B cell (primary cell): ENCODE results near the gene PITPNM3. TPM values are rescaled to one million over a fixed set of nuclear protein-coding genes. Genes with fewer than 3 reads are reported as not detected.
A peak's percentile ranks its signal among the peaks of the same experiment; 100 is the strongest.

ENCODE experiments used
- ATAC-seq: fragments of 200-7000 bp; cut with Tn5 transposase; one replicate; pipeline ENCODE4 v1.10.0; 2021; ENCODE audit warnings: low read depth, mild to moderate bottlenecking, moderate number of reproducible peaks, moderate library complexity
- CTCF ChIA-PET: fragments of 350-600 bp; sonication (Branson Sonifier 250); formaldehyde crosslinking; loops from one replicate; lab custom pipeline; 2021; ENCODE audit warnings: antibody characterized with exemption, inconsistent platforms; lab: Charles Lee
- POLR2A ChIA-PET: fragments of 350-600 bp; sonication (Branson Sonifier 250); formaldehyde crosslinking; loops from one replicate; lab custom pipeline; 2021; ENCODE audit warnings: antibody characterized with exemption; lab: Charles Lee
- DNase-seq: peaks from one replicate; pipeline ENCODE4 v3.0.0; 2013
- H2AFZ ChIP-seq: 2 replicates; pipeline ENCODE4 v1.6.1; 2012; ENCODE audit warnings: mild to moderate bottlenecking, low read depth, low read length; ENCODE audit not compliant: insufficient read depth, poor library complexity, severe bottlenecking
- H3K27ac ChIP-seq, 2 donors: 1 replicate in 1 of 2; 2 replicates in 1 of 2; pipeline ENCODE4 v1.5.1; 2012 to 2013; ENCODE audit warnings: low read length in 2 of 2, mild to moderate bottlenecking in 2 of 2, moderate library complexity in 1 of 2
- H3K27me3 ChIP-seq, 4 experiments: fragments of 200-600 bp in 1 of 4; sonication (generic) in 1 of 4; replicated peaks in 1 of 4; 1 replicate in 2 of 4; 2 replicates in 2 of 4; pipeline versions ENCODE4 v1.6.1 to v1.7.0; 2013 to 2016; ENCODE audit warnings: low read length in 3 of 4, mild to moderate bottlenecking in 2 of 4, mixed read lengths in 1 of 4, moderate library complexity in 1 of 4; ENCODE audit not compliant: insufficient read depth in 4 of 4, control insufficient read depth in 3 of 4; ENCODE audit errors: control extremely low read depth in 1 of 4
- H3K36me3 ChIP-seq, 2 experiments: replicated peaks in 1 of 2; 1 replicate in 1 of 2; 2 replicates in 1 of 2; pipeline versions ENCODE4 v1.6.1 to v1.7.1; 2013; ENCODE audit warnings: low read length in 1 of 2; ENCODE audit not compliant: insufficient read depth in 2 of 2, control insufficient read depth in 1 of 2; ENCODE audit errors: control extremely low read depth in 1 of 2, extremely low read depth in 1 of 2
- H3K4me1 ChIP-seq, 2 donors: fragments of 200-600 bp in 1 of 2; sonication (generic) in 1 of 2; 1 replicate in 1 of 2; 2 replicates in 1 of 2; pipeline versions ENCODE4 v1.5.1 to v1.6.1; 2013 to 2017; ENCODE audit warnings: low read length in 2 of 2; ENCODE audit not compliant: control insufficient read depth in 2 of 2, insufficient read depth in 2 of 2
- H3K4me2 ChIP-seq: replicated peaks from 2 replicates; pipeline ENCODE3; 2012; ENCODE audit warnings: mild to moderate bottlenecking, low read depth, low read length; ENCODE audit not compliant: poor library complexity, severe bottlenecking
- H3K4me3 ChIP-seq, 5 experiments: fragments of 200-600 bp in 1 of 5; sonication (generic) in 1 of 5; 1 replicate in 3 of 5; 2 replicates in 2 of 5; pipeline versions ENCODE4 v1.5.1 to v1.7.0; 2011 to 2016; ENCODE audit warnings: low read length in 4 of 5, mild to moderate bottlenecking in 4 of 5, low read depth in 2 of 5, control low read depth in 1 of 5, moderate library complexity in 1 of 5; ENCODE audit not compliant: insufficient read depth in 1 of 5; ENCODE audit errors: control extremely low read depth in 1 of 5, extremely low read depth in 1 of 5
- H3K79me2 ChIP-seq: fragments of 200-600 bp; sonication (generic); one replicate; pipeline ENCODE4 v1.6.0; 2016; ENCODE audit warnings: low read length; ENCODE audit not compliant: control insufficient read depth, insufficient read depth
- H3K9ac ChIP-seq: fragments of 200-600 bp; sonication (generic); 2 replicates; pipeline ENCODE4 v1.6.1; 2017; ENCODE audit warnings: mild to moderate bottlenecking, low read length, moderate library complexity
- H3K9me3 ChIP-seq, 3 donors: one replicate each; pipeline versions ENCODE4 v1.6.1 to v1.7.1; 2013; ENCODE audit warnings: low read length in 2 of 3; ENCODE audit not compliant: control insufficient read depth in 2 of 3, insufficient read depth in 1 of 3; ENCODE audit errors: control extremely low read depth in 1 of 3
- H4K20me1 ChIP-seq: 2 replicates; pipeline ENCODE4 v1.6.0; 2012; ENCODE audit warnings: mild to moderate bottlenecking, low read length; ENCODE audit not compliant: insufficient read depth, control insufficient read depth, poor library complexity, severe bottlenecking
- H3K27ac Mint-ChIP-seq: one replicate; pipeline ENCODE4 v1.8.0; 2021; ENCODE audit warnings: mixed read lengths
- H3K27me3 Mint-ChIP-seq: one replicate; pipeline ENCODE4 v1.8.0; 2021; ENCODE audit warnings: mixed read lengths
- H3K4me1 Mint-ChIP-seq: one replicate; pipeline ENCODE4 v1.8.0; 2021; ENCODE audit warnings: mixed read lengths
- H3K4me3 Mint-ChIP-seq: one replicate; pipeline ENCODE4 v1.8.0; 2021; ENCODE audit warnings: mixed read lengths
- H3K9me3 Mint-ChIP-seq: one replicate; pipeline ENCODE4 v1.8.0; 2022; ENCODE audit warnings: mixed read lengths; ENCODE audit not compliant: insufficient read depth
- CTCF ChIP-seq: fragments of 200-600 bp; IDR thresholded peaks from one replicate; pipeline ENCODE4 v1.8.0; 2022; ENCODE audit warnings: antibody characterized with exemption, mild to moderate bottlenecking
- EZH2 ChIP-seq: IDR thresholded peaks from 2 replicates; pipeline ENCODE4 v1.6.1; 2012; ENCODE audit warnings: borderline replicate concordance, low read depth, mild to moderate bottlenecking, moderate library complexity, low read length; ENCODE audit not compliant: insufficient read depth, poor library complexity, severe bottlenecking
- WGBS: methylation state at CpG from one replicate; pipeline ENCODE4 v1.1.5; 2013; ENCODE audit warnings: missing lambda C conversion rate; ENCODE audit not compliant: insufficient coverage; 5-methylcytosine and 5-hydroxymethylcytosine counted together
- intact Hi-C: fragments of 100-400 bp; cut with micrococcal nuclease; formaldehyde crosslinking; loops from one replicate; pipeline ENCODE4 v1.10.0; 2022
- polyA minus RNA-seq: library from RNA; depleted of rRNA, polyadenylated mRNA; stranded (reverse); fragments of >200 nt; gene quantifications from 2 replicates; pipeline ENCODE4 v1.2.3, GENCODE V29; 2012
- polyA plus RNA-seq: library from polyadenylated mRNA; depleted of rRNA; stranded (reverse); fragments of >200 nt; gene quantifications from 2 replicates; pipeline ENCODE4 v1.2.3, GENCODE V29; 2012
- total RNA-seq, 2 donors: library from RNA; stranded (reverse); fragments of 120-200 nt in 1 of 2; gene quantifications; 1 replicate in 1 of 2; 2 replicates in 1 of 2; pipeline versions ENCODE4 v1.2.3 to v1.2.4, GENCODE V29; 2013 to 2022

Gene PITPNM3
- total RNA-seq (0.49 and 0.51 TPM in 2 replicates), polyA plus RNA-seq (0.25 and 0.31 TPM in 2 replicates), polyA minus RNA-seq (0.43 and 1.0 TPM in 2 replicates)
- total RNA-seq (2013): 0.33 TPM

GRCh38 chr17:6556121-6557039 is at the start of gene PITPNM3:
Gene PITPNM3 (minus strand): TSS chr17:6556555. CDS start chr17:6556406, 149 bp downstream.
- H3K27me3 Mint-ChIP-seq: peaks cover 54% of the 10 kb centered on the region
- Histone ChIP-seq H3K9ac (peak within 1 kb of the TSS; percentile 66), H3K36me3 (no peaks in the 10 kb centered on the region), H3K27ac (no peak within 1 kb of the TSS), H3K4me1 (peaks cover 16 to 20% of the 10 kb centered on the region in 2 donors), H3K27me3 (peaks cover 0 to 42% (median 21%) of the 10 kb centered on the region in 4 experiments), H3K9me3 (peaks cover 0 to 6% (median 0%) of the 10 kb centered on the region in 3 donors), H4K20me1 (no peaks in the 10 kb centered on the region), H3K4me3 (peak within 1 kb of the TSS in 4 of 5 experiments; percentile 5 to 58 (median 44)), H3K79me2 (no peaks in the 10 kb centered on the region), H2AFZ (peak within 1 kb of the TSS; percentile 55), H3K4me2 (peak within 1 kb of the TSS; percentile 94)
- peaks cover 19% of the 10 kb centered on the region for H3K4me1 Mint-ChIP-seq
- no peaks in the 10 kb centered on the region for H3K9me3 Mint-ChIP-seq
- no peak within 1 kb of the TSS for H3K27ac Mint-ChIP-seq
- CTCF ChIA-PET: no interaction called here
- POLR2A ChIA-PET: no interaction called here
- 3% methylated on average over 118 of the region's 122 CpGs for WGBS
- DNase-seq (peak; percentile 18), ATAC-seq (no peak)
- H3K4me3 Mint-ChIP-seq: peak within 1 kb of the TSS; percentile 90
- TF ChIP-seq CTCF: no peak
- TF ChIP-seq EZH2: no peak
- intact Hi-C loops: no loop called here

GRCh38 chr17:6605142-6605541 is 48.8 kb upstream of the PITPNM3 start:
- ATAC-seq (no peak), DNase-seq (no peak)
- intact Hi-C loops: no loop called here
- peaks cover under 1% of the 10 kb centered on the region for H3K4me1 Mint-ChIP-seq
- no peak overlapping the region for H3K9ac ChIP-seq
- H3K4me3 ChIP-seq: no peak overlapping the region
- no peaks in the 10 kb centered on the region for H3K9me3 ChIP-seq
- TF ChIP-seq CTCF: no peak
- TF ChIP-seq EZH2: no peak
- H3K27ac ChIP-seq: no peak overlapping the region
- H3K4me1 ChIP-seq: peaks cover 0 to under 1% of the 10 kb centered on the region in 2 donors
- no peak overlapping the region for H3K4me2 ChIP-seq
- no peaks in the 10 kb centered on the region for H4K20me1 ChIP-seq
- ChIA-PET CTCF (no interaction called here), POLR2A (no interaction called here)
- no peaks in the 10 kb centered on the region for H3K79me2 ChIP-seq
- no peaks in the 10 kb centered on the region for H3K27me3 Mint-ChIP-seq
- H3K27me3 ChIP-seq: no peaks in the 10 kb centered on the region
- H3K36me3 ChIP-seq: peaks cover 5 to 53% of the 10 kb centered on the region in 2 experiments
- no peaks in the 10 kb centered on the region for H3K9me3 Mint-ChIP-seq
- WGBS: 100% methylated on average over 6 of the region's 6 CpGs
- H3K27ac Mint-ChIP-seq: no peak overlapping the region
- H2AFZ ChIP-seq: no peak overlapping the region
- no peak overlapping the region for H3K4me3 Mint-ChIP-seq
